Measurements from ENCODE around the gene PITPNM3.

Gene PITPNM3

DNA sequence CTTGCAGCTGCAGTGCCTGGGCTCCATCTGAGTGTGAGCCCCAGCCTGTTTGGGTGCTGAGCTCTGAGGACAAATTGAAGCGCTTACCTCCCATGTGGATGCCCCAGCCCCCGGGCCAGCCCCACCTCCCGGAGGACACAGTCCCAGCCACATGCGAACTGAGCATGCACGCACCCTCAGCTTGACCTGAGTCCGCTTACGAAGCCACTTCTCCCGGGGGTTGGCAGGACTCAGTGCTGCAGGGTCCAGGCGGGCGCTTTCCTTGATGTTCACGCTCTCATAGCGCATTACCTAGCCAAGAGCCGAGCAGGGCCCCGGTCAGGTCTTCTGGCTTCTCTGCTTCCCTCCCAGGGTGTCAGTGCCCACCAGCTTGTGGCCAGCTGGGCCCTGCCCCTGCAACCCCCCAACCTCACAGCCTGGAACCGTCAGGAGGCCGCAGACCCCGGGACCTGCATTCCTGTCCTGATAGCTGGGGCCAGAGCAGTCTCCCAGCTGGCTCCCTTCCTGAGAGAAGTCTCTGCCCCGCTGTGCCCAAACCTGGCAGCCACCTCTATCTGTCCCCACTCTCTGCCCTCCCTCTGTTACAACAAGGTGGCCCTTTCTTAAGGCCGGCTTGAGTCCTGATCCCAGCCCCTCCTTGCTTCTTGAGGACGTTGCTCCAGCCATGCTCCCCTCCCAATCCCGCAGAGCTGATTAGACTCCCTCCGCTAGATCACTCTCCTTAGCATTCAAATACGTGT lies 88.1 kb downstream of the PITPNM3 start:
- TF ChIP-seq, protein P1, sequence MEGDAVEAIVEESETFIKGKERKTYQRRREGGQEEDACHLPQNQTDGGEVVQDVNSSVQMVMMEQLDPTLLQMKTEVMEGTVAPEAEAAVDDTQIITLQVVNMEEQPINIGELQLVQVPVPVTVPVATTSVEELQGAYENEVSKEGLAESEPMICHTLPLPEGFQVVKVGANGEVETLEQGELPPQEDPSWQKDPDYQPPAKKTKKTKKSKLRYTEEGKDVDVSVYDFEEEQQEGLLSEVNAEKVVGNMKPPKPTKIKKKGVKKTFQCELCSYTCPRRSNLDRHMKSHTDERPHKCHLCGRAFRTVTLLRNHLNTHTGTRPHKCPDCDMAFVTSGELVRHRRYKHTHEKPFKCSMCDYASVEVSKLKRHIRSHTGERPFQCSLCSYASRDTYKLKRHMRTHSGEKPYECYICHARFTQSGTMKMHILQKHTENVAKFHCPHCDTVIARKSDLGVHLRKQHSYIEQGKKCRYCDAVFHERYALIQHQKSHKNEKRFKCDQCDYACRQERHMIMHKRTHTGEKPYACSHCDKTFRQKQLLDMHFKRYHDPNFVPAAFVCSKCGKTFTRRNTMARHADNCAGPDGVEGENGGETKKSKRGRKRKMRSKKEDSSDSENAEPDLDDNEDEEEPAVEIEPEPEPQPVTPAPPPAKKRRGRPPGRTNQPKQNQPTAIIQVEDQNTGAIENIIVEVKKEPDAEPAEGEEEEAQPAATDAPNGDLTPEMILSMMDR (conservative IDR thresholded peaks at IDR 0.05; ENCODE audit: low read length), result no peak
- no peak for DNase-seq (ENCODE audit: low read depth)
- H3K4me3 ChIP-seq (ENCODE audit: low read length), result no peak overlapping the region

DNA sequence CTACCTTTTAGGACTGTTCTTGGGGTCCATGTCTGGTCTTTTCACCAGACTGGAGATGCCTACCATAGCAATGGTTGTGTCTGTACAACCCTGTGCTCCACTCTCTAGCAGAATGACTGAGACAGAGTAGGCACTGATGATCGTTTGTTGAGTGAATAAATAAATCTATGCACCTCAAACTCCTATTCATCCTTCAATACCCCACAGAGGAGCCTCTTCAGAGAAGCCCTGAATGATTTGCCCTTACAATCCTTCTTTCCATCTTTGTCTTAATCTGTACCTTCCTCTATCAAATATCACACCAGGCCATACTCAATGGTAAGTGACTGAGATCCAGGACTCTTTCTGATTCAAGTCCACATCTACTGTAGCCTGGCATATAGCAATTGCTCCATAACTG lies 88.8 kb downstream of the PITPNM3 start:
- DNase-seq (ENCODE audit: low read depth), result no peak
- H3K4me3 ChIP-seq (ENCODE audit: low read length), result no peak overlapping the region
- TF ChIP-seq, protein P1 (conservative IDR thresholded peaks at IDR 0.05; ENCODE audit: low read length), result no peak

DNA sequence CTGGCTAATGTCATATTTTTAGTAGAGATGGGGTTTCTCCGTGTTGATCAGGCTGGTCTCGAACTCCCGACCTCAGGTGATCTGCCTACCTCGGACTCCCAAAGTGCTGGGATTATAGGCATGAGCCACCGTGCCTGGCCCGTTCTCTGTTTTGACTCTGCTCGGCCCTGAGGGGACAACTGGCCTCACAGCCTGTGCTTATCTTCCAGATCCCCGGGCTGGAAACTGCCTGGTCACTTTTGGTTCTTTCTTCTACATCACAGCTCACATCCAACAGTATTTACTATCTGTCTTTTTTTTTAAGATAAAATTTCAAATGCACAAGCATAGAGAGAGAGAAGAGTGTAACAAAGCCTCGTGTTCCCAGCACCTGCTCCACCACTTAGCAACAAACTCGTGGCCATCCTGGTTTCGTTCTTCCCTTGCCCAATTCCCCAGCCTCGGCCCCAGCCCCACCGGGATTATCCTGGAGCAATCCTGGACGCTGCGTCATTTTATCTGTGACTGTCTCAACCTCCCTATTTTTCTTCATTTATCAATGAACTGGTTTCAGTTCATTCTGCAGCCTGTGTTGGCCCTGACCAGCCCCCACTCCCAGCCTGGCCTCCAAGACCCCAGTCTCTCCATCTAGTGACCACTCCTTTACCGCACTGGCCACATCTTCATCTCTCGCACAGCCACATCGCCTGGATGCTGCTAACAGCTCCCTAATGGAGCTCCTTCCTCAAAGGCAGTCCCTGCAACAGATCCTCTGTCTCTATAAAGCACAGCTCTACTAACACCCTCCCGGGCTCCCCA lies 91.0 kb downstream of the PITPNM3 start:
- DNase-seq (ENCODE audit: low read depth), result no peak
- H3K4me3 ChIP-seq (ENCODE audit: low read length), result no peak overlapping the region
- TF ChIP-seq, protein P1 (conservative IDR thresholded peaks at IDR 0.05; ENCODE audit: low read length), result no peak

DNA sequence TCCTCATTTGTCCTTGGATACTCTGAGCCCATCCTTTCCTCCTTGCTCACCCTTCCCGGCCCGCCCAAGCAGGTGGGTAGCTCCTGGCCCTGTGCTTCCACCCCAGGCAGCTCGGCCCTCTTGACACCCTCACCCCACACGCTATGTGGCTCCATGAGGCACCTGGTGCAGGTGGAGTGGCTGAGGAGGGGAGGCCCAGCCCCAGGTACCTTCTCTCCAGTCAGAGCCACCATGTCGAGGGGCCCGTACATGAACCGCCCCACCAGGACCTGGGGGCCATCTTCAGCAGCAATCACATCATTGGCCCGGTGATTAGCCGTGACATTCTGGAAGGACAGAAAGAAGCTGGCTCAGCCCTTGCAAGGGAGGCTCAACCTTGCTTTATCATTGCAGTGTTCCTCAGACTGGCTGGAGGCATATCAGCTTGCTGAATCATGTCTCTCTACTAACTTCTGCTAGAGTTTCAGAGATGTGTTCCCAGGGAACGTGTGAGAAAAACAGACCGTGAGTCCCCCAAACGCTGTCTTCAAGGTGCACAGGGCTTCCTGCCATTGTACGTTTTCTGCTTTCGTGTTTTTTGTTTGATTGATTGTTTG lies 91.8 kb downstream of the PITPNM3 start:
- no peak for DNase-seq (ENCODE audit: low read depth)
- TF ChIP-seq, protein P1 (conservative IDR thresholded peaks at IDR 0.05; ENCODE audit: low read length), result no peak
- H3K4me3 ChIP-seq (ENCODE audit: low read length), result no peak overlapping the region

DNA sequence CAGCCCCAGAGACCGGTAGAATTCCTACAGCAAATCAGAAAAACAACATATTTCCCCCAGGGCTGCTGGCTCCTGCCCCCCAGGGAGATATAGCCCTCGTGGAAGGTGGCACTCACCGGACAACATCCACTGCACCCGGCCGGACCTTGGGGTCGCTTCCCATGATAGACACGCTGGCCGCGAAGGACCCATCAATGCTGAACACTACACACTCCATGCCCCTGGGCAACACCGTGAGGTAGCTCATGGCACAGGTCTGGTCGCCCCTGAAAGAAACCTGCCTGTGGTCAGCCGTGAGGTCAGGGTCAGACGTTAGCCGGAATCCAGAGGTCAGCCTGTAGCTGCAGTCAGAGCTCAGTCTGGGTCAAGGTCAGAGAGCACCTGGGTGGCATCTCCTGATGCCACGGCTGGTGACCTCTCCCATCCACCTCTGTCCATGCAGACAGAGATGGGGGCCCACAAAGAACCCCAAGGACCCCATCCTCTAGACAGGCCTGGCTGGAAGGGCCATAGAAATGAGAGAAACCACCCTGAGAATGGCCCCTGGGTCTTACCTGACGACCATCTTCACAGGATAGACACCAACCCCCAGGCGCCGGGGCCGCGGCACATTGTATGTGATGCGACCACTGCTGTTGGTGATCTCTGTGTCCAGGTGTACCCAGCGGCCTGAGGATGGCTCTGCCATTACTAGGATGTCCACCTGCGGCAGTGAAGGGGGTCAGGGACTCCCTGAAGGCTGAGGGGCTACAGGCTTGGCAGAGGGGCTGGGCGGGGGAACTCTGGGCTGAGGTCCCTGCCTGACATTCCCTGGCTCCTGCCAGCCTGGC lies 92.5 kb downstream of the PITPNM3 start:
- TF ChIP-seq, protein P1 (conservative IDR thresholded peaks at IDR 0.05; ENCODE audit: low read length), result no peak
- no peak overlapping the region for H3K4me3 ChIP-seq (ENCODE audit: low read length)
- no peak for DNase-seq (ENCODE audit: low read depth)

DNA sequence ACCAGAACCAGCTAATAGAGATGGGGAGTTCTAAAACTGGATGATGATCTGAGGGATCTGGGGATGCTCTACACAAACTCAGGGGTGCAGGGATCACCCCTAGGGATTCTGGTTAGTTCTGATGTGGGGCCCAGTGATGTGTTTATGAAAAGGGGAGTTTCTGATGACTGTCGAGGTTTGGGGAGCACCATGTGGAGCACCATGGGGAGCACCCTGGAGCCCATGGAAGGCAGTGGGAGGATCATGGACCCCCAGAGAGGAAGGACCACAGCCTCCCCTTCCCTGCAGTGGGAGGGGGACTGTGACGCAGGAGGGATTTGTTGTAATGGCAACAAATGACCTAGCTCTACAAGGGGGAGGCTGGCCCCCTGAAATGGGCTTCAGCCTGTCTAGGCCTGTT lies 93.7 kb downstream of the PITPNM3 start:
- TF ChIP-seq, protein P1 (conservative IDR thresholded peaks at IDR 0.05; ENCODE audit: low read length), result no peak
- no peak overlapping the region for H3K4me3 ChIP-seq (ENCODE audit: low read length)
- DNase-seq (ENCODE audit: low read depth), result no peak
